Neutrophil (primary cell): ENCODE results near the gene STRADB.

Experiments used
- H3K27ac ChIP-seq: fragments of 200-600 bp; sonication (generic); 2 replicates; pipeline ENCODE4 v1.5.1; 2016; ENCODE audit warnings: mild to moderate bottlenecking, moderate library complexity
- H3K27me3 ChIP-seq: fragments of 200-600 bp; sonication (generic); 2 replicates; pipeline ENCODE4 v1.6.0; 2016; ENCODE audit warnings: mild to moderate bottlenecking
- H3K36me3 ChIP-seq: fragments of 200-600 bp; sonication (generic); 2 replicates; pipeline ENCODE4 v1.5.1; 2017
- H3K4me1 ChIP-seq, 2 experiments: fragments of 200-600 bp in 1 of 2; sonication (generic) in 1 of 2; 1 replicate in 1 of 2; 2 replicates in 1 of 2; pipeline versions ENCODE4 v1.5.1 to v1.6.1; 2013 to 2016; ENCODE audit warnings: low read depth in 1 of 2, low read length in 1 of 2, mild to moderate bottlenecking in 1 of 2, moderate library complexity in 1 of 2; ENCODE audit not compliant: control insufficient read depth in 1 of 2, insufficient read depth in 1 of 2
- H3K4me3 ChIP-seq, 2 experiments: fragments of 200-600 bp in 1 of 2; sonication (generic) in 1 of 2; 1 replicate in 1 of 2; 2 replicates in 1 of 2; pipeline ENCODE4 v1.5.1; 2013 to 2016; ENCODE audit warnings: low read depth in 1 of 2, low read length in 1 of 2, mild to moderate bottlenecking in 1 of 2, moderate library complexity in 1 of 2
- H3K9me3 ChIP-seq: fragments of 200-600 bp; sonication (generic); 2 replicates; pipeline ENCODE4 v1.5.1; 2016
- TF ChIP-seq, protein P1 (sequence below): fragments of 200-600 bp; sonication (generic); IDR thresholded peaks from 2 replicates; pipeline ENCODE4 v1.5.1; 2016; ENCODE audit warnings: antibody characterized with exemption

The STRADB gene

GRCh38 chr2:201496785-201497184 is 45.2 kb downstream of the STRADB start:
- H3K27ac ChIP-seq, result no peak overlapping the region
- TF ChIP-seq, protein P1, sequence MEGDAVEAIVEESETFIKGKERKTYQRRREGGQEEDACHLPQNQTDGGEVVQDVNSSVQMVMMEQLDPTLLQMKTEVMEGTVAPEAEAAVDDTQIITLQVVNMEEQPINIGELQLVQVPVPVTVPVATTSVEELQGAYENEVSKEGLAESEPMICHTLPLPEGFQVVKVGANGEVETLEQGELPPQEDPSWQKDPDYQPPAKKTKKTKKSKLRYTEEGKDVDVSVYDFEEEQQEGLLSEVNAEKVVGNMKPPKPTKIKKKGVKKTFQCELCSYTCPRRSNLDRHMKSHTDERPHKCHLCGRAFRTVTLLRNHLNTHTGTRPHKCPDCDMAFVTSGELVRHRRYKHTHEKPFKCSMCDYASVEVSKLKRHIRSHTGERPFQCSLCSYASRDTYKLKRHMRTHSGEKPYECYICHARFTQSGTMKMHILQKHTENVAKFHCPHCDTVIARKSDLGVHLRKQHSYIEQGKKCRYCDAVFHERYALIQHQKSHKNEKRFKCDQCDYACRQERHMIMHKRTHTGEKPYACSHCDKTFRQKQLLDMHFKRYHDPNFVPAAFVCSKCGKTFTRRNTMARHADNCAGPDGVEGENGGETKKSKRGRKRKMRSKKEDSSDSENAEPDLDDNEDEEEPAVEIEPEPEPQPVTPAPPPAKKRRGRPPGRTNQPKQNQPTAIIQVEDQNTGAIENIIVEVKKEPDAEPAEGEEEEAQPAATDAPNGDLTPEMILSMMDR, result no peak
- no peaks in the 10 kb centered on the region for H3K4me1 ChIP-seq

GRCh38 chr2:201500534-201500933 is 49.0 kb downstream of the STRADB start:
- no peak overlapping the region for H3K27ac ChIP-seq
- TF ChIP-seq, protein P1, result no peak

More at GRCh38 chr2:201496785-201497184, 45.2 kb downstream of the STRADB start:
- H3K9me3 ChIP-seq, result no peaks in the 10 kb centered on the region
- H3K4me3 ChIP-seq, result no peak overlapping the region
- H3K27me3 ChIP-seq, result peaks cover 9% of the 10 kb centered on the region
- H3K36me3 ChIP-seq, result no peaks in the 10 kb centered on the region

GRCh38 chr2:201502713-201503112 is 51.2 kb downstream of the STRADB start:
- no peaks in the 10 kb centered on the region for H3K27me3 ChIP-seq
- no peaks in the 10 kb centered on the region for H3K36me3 ChIP-seq
- H3K4me1 ChIP-seq, result no peaks in the 10 kb centered on the region
- H3K9me3 ChIP-seq, result no peaks in the 10 kb centered on the region
- TF ChIP-seq, protein P1, result no peak
- H3K27ac ChIP-seq, result no peak overlapping the region
- H3K4me3 ChIP-seq, result no peak overlapping the region

More at GRCh38 chr2:201500534-201500933, 49.0 kb downstream of the STRADB start:
- H3K9me3 ChIP-seq, result no peaks in the 10 kb centered on the region
- no peaks in the 10 kb centered on the region for H3K4me1 ChIP-seq
- no peaks in the 10 kb centered on the region for H3K27me3 ChIP-seq
- no peaks in the 10 kb centered on the region for H3K36me3 ChIP-seq
- no peak overlapping the region for H3K4me3 ChIP-seq

GRCh38 chr2:201507725-201508124 is 56.2 kb downstream of the STRADB start:
- no peaks in the 10 kb centered on the region for H3K27me3 ChIP-seq
- no peak overlapping the region for H3K27ac ChIP-seq
- TF ChIP-seq, protein P1, result no peak
- no peak overlapping the region for H3K4me3 ChIP-seq
- H3K4me1 ChIP-seq, result peaks cover 0 to 6% of the 10 kb centered on the region in 2 experiments
- no peaks in the 10 kb centered on the region for H3K36me3 ChIP-seq
- H3K9me3 ChIP-seq, result no peaks in the 10 kb centered on the region

DNA sequence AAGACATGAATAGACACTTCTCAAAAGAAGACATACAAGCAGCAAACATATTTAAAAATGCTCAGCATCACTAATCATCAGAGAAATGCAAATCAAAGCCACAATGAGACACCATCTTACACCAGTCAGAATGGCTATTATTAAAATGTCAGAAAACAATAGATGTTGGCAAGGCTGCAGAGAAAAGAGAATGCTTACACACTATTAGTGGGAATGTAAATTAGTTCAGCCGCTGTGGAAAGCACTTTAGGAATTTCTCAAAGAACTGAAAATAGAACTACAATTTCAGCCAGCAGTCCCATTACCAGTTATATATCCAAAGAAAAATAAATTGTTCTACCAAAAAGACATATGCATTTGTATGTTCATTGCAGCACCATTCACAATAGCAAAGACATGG is 61.7 kb downstream of the STRADB start:
- Histone ChIP-seq H3K27ac (no peak overlapping the region), H3K27me3 (no peaks in the 10 kb centered on the region), H3K9me3 (no peaks in the 10 kb centered on the region), H3K4me3 (no peak overlapping the region), H3K36me3 (no peaks in the 10 kb centered on the region), H3K4me1 (peaks cover 0 to 6% of the 10 kb centered on the region in 2 experiments)
- TF ChIP-seq, protein P1, result no peak
